HG02588 (cell line): ENCODE data around the gene WIPI1.

Source experiments
- ATAC-seq: cut with Tn5 transposase; IDR thresholded peaks from one replicate; pipeline ENCODE4 v1.9.1; 2021; ENCODE audit warnings: mild to moderate bottlenecking, moderate library complexity; ENCODE audit not compliant: unreplicated experiment

The WIPI1 gene

DNA sequence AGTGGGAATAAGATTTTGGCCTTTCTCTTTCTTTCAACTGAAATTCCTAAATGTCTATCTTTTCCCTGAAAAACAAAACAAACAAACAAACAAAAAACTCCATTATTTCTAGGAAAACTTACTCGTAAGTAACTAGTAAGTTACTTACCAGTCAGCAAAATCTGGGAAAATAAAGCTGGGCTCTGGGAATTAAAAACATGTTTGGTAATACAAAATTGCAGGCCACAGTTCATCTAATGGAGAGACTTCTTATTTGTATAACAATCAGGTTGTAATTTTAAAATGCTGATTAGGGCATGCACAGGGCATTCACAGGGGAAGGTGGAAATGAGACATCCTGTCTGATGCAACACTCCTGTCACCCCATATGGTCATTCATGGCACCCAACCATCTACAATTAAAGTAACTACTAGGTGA, 3.8 kb upstream of the WIPI1 start:
- ATAC-seq, result no peak

DNA sequence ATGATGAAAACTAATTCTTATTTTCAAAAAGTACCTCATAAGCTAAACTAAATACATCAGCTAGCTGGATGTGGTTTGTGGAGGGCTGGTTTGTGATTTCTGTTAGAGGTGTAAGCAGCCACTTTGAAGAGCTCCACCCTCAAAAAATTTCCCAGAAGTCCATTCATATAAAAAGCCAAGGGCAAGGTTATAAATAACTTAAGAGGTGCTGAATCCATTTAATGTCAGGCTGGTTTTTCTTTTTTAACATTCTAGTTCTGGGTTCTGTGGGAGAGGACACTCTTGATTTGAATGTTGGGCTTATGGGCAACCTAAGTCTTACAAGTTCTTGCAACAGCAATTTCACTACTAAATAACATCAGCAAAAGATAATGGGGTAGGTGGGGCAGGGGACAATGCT, 3.4 kb upstream of the WIPI1 start:
- no peak for ATAC-seq

DNA sequence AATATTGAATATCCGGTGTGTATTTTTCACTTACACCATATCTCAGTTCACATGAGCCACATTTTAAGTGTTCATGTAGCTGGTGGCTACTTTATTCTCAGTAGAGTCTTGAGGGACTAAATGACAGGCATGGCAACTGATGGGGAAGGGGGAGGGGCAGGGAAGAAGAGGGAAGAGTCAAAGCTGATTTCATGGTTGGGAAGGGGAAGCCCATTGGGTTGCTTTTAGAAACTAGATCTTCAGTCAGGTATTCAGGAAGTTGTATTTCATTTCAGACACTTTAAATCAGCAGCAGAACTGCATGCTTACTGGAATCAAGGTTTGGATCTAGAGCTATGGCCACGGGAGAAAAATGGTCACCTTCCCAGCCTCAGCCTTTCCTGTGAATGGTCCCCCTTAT, 2.9 kb upstream of the WIPI1 start:
- ATAC-seq, result no peak

GRCh38 chr17:68459037-68459639, 1.8 kb upstream of the WIPI1 start:
- ATAC-seq, result no peak

GRCh38 chr17:68458260-68459036, 1.2 kb upstream of the WIPI1 start:
- no peak for ATAC-seq

GRCh38 chr17:68457539-68458259, 403 bp upstream of the WIPI1 start:
- ATAC-seq, result peak; percentile 73

- ATAC-seq, result no peak
Measured at GRCh38 chr17:68456339-68457167, 743 bp downstream of the WIPI1 start.

- ATAC-seq, result no peak
Measured at GRCh38 chr17:68455901-68456338, 1.4 kb downstream of the WIPI1 start.

DNA sequence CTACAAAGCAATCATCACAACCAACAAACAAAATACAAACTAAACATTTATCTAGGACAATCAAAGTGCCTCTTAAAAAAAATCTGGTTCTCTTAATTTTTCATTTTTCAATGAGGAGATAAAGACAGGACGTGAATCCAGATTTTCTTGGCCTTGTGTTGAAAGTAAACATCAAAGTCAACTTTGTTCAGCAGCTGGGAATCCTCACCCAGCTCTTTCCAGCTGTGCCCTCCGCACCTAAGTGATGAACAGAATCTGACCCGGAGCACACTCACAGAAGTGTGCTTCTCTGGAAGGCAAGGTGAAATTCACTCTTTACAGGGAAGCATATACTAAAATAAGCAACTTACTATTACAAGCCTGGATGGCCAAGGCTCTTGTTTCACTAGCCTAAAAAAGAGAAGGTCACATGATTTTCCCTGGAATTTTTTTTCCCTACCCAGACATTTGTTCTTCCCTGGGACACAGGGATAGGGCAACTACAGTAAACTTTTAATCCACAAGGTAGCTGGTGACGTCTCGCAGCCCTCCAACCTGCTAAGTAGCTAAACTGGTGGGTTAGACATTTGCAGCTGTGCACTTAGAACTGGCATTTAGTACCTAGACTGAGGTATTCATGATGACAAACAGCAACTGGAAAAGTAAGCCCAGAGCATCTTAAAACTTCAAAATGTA, 3.2 kb downstream of the WIPI1 start:
- ATAC-seq, result no peak

DNA sequence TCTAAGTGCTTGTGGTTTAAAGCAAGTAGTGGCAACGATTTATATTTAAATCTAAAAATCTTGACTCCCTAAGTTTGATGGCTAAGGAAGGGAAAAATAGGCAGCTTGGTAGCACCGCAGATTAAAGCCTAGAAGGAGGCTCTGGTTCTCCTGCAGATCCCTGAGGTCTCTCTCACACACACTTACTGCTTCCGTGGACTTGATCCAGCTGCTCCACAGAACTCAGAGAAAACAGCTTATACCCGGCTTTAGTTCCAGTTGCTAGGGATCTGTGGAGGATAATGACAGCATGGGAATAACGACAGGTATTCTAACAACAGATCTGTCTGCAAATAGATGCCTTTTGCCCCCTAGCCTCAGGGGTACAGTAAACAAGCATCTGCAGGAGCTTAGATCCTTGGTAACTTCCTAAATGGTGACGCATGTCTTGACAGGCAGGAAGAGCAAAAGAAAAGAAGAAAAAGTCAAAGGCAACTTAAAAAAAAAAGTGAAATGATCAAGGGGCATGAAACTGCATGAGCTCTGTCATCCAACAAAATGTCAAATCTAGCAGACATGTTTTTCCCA, 4.5 kb downstream of the WIPI1 start:
- no peak for ATAC-seq

GRCh38 chr17:68451670-68452354, 5.5 kb downstream of the WIPI1 start:
- ATAC-seq, result no peak

- ATAC-seq, result no peak
Measured at GRCh38 chr17:68450801-68451200, 6.5 kb downstream of the WIPI1 start.

DNA sequence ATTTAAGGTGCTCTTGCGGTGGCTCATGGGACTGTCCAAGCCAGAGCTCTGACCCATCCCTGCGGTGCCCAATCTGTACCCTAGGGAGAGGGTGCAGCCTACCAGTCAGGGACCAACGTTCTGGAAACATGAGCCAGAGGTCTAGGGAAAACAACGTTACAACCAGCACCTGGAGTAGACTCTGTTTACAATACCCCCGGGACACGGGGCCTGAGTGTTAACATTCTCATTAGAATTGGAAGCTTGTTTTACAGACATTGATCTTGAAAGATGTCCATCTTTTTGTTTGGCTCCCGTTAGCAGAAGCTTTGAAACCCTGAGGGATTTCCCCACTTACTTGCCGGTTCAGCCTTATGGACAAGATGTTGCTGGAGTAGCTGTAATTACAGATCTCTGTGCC, 6.9 kb downstream of the WIPI1 start:
- no peak for ATAC-seq

DNA sequence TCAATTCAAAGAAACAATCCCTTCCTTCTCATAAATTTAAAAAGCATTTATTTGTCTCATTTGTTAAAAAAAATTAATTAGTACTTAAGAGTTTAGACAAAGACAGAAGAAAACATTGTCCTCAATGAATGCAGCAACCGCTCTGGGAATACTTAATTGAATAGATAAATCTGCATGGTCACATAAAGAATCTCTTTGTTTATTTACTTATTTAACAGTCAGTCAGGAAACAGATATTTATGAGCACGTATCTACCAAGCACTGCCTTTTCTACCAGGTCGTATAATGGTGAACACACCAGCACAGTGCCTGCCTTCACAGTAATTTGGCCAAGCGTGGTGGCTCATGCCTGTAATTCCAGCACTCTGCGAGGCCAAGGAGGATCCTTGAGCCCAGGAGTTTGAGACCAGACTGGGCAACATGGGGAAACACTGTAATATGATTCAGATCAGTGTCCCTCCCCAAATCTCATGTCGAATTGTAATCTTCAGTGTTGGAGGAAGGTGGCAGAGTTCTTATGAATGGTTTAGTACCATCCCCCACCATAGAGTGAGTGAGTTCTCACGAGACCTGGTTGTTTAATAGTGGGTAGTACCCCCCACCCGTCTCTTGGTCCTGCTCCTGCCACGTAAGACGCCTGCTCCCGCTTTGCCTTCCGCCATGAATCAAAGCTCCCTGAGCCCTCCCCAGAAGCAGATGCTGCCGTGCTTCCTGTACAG, 8.1 kb downstream of the WIPI1 start:
- ATAC-seq, result no peak

DNA sequence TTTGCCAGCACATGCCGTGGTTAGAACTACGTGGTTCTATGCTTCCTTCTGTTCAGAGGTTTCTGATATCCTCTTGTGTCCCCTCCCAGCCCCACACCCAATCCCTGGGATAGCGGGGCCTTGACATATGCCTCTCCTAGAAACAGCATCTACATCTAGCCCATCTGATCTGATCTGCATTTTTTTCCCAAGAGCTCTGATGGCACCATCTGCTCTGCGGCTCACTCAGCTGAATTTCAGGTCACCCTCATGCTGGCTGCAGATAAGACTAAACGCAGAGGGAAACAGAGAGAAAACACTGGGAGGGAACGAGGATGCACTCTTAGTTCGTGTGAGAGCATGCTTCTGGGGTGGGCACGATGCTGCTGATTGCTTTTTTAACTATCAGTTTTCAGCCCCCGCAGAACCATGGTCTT, 10.7 kb downstream of the WIPI1 start:
- ATAC-seq, result no peak

GRCh38 chr17:68445671-68446070, 11.6 kb downstream of the WIPI1 start:
- ATAC-seq, result no peak

DNA sequence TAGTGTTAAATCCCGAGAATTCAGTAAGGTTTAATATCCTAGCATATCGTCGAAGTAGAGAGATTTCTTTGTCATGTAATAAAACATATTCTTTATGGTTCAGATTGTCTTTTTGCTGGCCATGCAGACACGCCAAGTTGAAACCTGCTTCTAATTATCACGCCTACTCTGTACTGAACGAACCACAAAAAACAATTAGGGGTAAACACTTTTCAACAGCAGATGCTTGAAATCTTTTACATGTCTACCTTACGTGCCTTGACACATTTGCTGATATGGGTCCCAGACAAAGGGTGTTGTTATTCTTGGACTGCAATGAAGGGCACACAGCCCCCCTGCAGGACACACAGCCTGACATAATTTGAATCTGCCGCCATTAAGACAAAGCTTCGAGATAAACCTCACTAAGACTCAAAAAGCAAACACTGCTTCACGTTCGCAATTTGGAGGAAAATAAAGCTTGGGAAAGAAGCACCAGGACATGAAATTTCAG, 13.3 kb downstream of the WIPI1 start:
- ATAC-seq, result no peak

- no peak for ATAC-seq
Measured at GRCh38 chr17:68441070-68441770, 16.1 kb downstream of the WIPI1 start.
